NCI-H510A (cell line): Measurements from ENCODE around the gene C2CD2L.
"Not testable (repeated sequence)": the region's sequence is repeated elsewhere in the genome, so short reads cannot be mapped to it uniquely, and the experiment has no call there.

Source experiments
- DNase-seq: peaks from one replicate; lab custom pipeline; 2025; lab: John Stamatoyannopoulos, UW

C2CD2L gene

GRCh38 chr11:119093942-119094815 is 13.0 kb upstream of the C2CD2L start:
- DNase-seq: no peak

DNA sequence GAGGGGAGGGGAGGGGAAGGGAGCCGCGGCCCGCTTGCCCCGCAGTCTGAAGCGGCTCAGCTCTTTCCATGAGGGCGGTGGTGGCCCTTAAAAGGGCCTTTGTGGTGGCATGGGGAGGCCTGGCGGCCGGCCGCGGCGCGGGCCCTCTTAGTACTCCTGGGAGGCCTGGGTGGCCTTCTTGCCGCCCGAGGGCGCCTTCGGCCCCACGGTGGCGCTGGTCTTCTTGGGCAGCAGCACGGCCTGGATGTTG is 12.4 kb upstream of the C2CD2L start:
- no peak for DNase-seq

GRCh38 chr11:119095066-119095880 is 11.9 kb upstream of the C2CD2L start:
- DNase-seq: peak; percentile 98

GRCh38 chr11:119099711-119100110 is 7.4 kb upstream of the C2CD2L start:
- DNase-seq: no peak

DNA sequence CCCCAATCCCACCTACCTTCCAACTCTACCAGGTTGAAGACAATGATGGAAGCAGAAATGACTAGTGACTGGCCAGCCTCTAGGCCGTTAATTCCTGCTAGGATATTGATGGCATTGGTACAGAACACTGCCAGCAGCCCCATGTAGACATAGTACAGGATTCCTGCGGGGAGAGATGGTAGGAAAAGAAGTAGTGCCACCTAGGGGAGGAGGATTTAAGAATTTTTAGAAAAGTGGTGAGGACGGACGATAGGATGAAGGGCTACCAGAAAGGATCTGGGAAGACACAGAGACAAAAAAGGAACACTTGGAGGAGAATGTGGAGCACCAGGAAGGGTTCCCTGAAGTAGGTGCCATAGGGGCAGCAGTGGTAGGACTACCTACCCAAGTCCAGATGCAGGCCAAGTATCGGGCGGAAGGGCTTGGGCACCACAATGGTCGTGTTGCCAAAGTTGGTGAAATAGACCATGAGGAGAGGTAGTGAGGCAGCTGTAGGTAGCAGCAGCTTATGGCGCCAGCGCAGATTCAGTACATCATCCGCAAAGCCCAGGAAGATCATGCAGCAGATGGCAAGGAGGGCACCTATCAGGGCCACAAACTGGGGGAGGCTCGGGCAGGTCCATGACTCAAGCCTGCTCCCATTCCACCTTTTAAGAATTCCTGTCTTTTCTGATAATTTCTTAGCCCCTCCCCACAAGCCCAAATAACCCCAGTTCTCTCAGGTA is 6.7 kb upstream of the C2CD2L start:
- DNase-seq: no peak

DNA sequence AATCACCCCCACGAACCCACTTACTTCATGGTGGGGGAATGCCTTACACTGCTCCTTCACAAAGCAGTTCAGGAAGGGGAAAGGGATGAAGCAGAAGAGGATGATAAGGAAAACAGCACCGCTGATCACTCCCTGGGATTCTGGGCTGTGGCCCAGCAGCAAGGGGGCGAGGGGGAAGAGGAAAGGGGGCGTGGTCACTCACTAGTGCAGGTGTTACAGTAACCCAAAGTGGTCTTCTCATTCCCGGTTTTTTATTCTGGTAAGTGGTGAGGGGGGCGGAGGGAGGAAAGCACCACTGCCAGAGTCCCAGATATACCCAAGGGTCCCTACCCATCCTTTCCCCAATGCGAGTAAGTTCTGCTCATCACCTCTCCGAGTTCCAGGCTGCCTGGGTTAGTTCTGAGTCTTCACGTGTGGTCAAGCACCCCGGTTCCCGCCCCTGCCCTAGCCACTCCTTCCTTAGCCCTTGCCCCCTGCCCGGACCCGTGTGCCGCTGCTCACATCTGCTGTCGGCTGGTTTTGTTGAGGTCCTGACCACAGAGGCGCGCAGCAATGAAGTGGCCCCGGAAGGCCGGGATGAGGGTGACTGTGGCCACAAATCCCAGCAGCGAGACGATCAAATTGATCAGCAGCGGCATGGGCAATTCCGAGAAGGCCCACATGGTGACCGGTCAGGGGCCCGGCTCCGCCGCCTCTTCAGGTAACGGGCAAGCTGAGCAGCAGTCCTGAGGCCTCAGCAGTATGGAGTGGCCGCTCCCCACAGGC is 6.0 kb upstream of the C2CD2L start:
- no peak for DNase-seq

GRCh38 chr11:119101759-119102423 is 5.3 kb upstream of the C2CD2L start, which contains the start of gene DPAGT1:
Gene DPAGT1, minus strand, starts transcription at chr11:119101853. Its CDS starts 198 bp downstream, at chr11:119101655.
- DNase-seq: peak; percentile 92

GRCh38 chr11:119103161-119103664 is 3.9 kb upstream of the C2CD2L start:
- DNase-seq: not testable (repeated sequence)

DNA sequence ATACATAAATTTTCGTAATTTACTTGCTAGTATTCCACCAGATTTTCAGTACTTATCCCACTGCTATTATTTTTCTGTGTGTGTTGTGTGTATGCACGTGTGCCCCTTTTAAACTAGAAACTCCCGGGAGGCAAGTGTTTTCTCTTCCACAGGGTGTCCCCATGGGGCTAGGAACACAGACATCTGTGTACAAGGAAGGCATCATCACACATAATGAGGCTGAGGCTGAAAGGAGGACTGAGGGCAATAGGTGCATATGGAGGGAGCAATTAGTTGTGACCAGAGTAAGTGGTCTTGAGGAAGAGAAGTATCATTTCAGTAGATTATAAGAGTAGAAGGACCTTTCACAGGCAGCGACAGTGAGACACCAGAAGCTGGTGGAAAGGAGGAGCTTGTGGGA is 3.4 kb upstream of the C2CD2L start:
- no peak for DNase-seq

DNA sequence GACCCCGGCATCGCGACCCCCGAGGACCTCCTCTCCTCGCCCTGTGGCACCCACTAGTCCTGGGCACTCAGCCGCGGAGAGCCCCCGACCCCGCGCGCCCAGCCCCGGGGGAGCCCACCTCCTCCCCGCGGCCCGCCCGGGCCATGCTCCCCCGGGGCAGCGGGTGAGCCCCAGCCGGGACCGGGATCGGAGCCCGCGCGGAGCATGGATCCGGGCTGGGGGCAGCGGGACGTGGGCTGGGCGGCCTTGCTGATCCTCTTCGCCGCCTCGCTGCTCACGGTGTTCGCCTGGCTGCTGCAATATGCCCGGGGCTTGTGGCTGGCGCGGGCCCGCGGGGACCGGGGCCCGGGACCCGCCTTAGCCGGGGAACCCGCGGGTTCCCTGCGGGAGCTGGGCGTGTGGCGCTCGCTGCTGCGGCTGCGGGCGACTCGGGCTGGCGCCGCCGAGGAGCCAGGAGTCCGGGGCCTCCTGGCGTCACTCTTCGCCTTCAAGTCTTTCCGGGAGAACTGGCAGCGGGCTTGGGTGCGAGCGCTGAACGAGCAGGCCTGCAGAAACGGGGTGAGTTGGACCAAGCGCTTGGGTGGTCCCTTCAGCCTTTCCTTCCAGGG is 498 bp downstream of the C2CD2L start:
- no peak for DNase-seq

DNA sequence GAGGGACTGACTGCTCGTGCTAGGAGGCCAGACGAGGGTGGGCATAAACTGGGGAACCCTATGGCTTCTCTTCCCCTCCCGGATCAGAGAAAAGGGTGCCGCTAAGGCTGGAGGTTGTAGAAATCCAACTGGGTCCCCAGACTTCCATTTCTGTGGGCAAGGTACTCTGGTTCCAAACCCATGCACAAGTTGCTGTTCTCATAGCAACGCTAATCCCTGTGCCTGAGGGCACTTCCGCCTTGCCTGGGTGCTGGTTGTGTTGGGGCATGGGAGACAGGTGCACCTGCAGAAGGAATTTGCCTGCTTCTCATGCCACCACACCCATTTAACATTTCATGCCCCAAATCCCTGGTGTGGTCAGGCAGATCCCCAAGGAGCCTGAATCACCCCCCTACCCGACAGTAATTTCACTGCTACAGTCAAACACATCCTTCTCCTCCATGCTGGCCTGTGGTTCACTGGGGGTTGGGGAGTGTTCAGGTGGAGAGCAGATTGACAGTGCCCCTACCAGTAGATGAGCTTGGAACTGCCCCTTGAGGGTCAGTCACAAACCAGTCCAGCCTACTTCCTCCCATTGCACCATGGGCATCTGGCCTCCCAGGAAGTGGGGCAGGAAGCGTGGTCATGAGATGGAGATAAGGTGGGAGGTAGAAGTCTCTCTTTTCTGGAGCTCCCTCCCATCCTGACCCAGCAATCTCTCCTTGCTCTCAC is 1.2 kb downstream of the C2CD2L start:
- DNase-seq: no peak

- no peak for DNase-seq
These were observed 1.7 kb downstream of the C2CD2L start for GRCh38 chr11:119108857-119109221.

DNA sequence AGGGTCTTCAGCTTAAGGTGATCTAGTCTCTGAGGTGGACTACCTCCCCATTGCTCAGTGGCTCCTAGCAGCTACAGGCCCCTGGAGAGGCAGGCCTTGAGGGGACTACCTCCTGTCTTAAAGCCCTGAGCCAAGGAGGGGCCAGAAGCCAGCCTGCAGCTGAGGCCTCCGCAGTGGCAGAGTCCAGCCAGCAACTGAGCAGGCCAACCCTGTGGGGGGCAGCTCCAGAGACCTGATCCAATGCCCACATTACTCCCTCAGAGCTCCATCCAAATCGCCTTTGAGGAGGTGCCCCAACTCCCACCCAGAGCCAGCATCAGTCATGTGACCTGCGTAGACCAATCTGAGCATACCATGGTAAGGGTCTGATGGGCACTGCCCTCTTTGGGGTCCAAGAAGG is 2.7 kb downstream of the C2CD2L start:
- DNase-seq: no peak

- DNase-seq: no peak
These were observed 3.3 kb downstream of the C2CD2L start for GRCh38 chr11:119110439-119110838.

DNA sequence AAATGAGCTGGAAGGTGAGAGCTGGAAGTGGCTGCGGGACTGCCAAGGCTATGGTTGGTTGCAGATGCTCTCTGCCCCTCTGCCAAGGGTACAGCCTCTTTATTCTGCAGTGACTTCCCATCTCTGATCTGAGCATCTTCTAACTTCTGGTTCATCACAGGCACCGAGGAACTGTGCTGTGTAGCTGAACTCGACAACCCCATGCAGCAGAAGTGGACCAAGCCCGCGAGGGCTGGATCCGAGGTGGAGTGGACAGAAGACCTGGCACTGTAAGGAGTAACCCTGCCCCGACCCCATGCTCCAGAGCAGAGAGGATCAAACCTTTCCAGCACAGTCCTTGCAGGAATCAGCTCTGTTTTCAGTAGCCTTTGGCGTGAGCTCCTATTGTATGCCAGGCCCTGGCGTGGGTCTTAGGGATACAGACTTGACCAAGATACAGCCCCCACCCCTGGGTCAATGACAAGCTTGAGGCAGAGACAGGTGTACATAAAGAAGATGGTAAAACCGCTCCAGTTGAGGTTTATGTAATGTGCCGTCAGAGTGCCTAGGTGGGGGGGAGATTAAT is 4.3 kb downstream of the C2CD2L start:
- DNase-seq: no peak

DNA sequence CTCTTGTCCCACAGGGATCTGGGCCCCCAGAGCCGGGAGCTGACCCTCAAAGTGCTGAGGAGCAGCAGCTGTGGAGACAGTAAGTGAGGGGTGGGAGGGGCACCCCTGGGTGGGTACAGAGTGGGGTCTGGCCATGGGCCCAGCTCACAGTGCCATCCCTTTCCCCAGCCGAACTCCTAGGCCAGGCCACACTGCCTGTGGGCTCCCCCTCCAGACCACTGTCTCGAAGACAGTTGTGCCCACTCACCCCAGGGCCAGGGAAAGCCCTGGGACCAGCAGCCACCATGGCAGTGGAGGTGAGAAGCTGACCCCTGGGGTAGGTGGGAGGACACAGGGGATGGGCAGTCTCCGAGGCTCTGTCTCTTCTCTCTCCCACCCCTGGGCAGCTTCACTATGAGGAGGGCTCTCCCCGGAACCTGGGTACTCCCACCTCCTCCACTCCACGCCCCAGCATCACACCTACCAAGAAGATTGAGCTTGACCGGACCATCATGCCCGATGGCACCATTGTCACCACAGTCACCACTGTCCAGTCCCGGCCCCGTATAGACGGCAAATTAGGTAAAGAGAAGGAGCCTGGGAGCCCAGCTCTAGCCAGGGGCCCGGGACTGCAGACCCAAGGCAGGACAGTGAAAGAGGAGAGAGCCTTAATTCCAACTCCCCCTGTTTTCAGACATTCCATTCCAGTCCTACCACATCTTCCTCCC is 5.3 kb downstream of the C2CD2L start:
- DNase-seq: no peak

- no peak for DNase-seq
These were observed 6.6 kb downstream of the C2CD2L start for GRCh38 chr11:119113716-119114115.

DNA sequence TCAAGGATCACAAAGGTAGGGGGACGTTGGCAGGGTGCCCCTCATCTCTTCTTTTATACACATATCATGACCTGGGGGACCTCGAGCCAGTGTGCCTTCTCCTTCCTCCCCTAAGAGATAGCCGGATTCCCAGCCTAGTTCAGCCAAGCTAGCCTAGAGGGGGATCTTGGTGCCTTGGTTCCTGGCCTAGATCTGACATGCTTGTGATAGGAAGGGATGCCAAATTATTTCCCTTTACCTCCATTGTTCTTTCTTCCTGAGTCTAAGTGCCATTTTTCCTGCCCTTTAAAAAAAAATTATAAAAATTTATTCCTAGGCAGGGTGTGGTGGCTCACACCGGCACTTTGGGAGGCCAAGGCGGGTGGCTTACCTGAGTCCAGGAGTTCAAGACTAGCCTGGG is 7.2 kb downstream of the C2CD2L start:
- DNase-seq: no peak
